Measurements from ENCODE around the gene CSMD2. TPM values are rescaled to one million over a fixed set of nuclear protein-coding genes. Genes with fewer than 3 reads are reported as not detected.

The CSMD2 gene
- polyA plus RNA-seq, 1 of the 3 experiments (the other 2 are of a cell fraction): not detected

DNA sequence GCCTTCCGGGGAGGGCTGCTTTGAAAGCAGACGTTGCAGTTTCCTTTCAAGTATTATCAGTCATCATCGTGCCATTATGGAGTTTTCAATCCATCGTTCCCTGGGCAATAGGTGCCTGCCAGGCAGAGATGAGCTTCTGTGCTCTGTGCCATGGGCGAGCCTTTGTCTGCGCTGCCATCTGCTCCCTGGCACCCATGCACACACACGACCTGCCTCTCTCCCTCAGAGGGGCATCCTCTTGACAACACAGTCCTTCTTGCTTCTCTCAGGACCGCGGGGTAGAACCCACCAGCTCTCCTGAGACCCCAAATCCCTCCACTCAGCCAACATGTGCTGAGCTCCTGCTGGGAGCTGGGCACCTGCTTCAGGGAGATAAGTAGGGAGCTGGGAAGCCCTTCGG is 151.9 kb downstream of the CSMD2 start (continued):
- TF ChIP-seq ZBTB33 (IDR thresholded peaks at IDR 0.05; ENCODE audit: borderline replicate concordance, low read depth) (no peak), MXI1 (IDR thresholded peaks at IDR 0.05; ENCODE audit: low read depth, low read length) (no peak), EP300 (IDR thresholded peaks at IDR 0.05; ENCODE audit: borderline replicate concordance in 1 of 2, low read depth in 1 of 2, low read length in 1 of 2) (no peak), ELF1 (IDR thresholded peaks at IDR 0.05) (no peak)

DNA sequence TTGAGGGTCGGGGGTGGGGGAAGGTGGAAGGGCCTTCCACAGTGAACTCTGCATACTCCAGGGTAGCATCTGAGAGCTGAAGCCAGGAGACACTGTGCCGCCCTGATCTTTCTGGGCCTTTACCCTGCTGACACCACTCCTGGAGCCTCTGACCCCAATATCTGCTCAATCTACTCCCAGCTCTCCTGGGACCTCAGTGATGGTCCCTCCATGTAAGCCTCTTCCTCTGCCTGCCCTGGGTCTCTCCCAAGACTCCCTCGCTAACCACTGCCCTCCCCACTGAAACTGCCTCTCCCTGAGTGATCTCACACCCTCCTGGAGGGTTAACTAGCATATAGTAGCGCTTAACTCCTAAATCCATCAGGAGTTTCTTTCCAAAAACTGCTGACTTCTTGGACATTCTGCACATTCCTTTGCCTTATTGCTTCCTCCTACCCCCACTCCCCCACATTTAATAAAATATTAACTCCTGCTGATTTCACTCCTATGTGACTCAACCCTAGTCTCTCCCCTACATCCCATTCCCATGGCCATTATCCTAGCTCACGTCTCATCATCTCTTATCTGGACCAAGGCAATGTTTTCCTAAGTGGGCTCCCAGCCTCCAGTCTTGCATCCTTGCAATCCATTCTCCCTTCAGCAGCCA is 155.6 kb downstream of the CSMD2 start:
- DNase-seq: no peak
- Histone ChIP-seq H3K27me3 (ENCODE audit: insufficient read depth) (no peaks in the 10 kb centered on the region), H3K9me3 (no peaks in the 10 kb centered on the region), H3K4me2 (no peak overlapping the region), H3K36me3 (replicated peaks in 1 of 2; ENCODE audit: control insufficient read depth in 1 of 2, insufficient read depth in 2 of 2, low read length in 1 of 2) (no peaks in the 10 kb centered on the region), H3K9me2 (no peaks in the 10 kb centered on the region), H3K4me1 (ENCODE audit: control insufficient read depth in 1 of 2, insufficient read depth in 2 of 2, low read depth in 1 of 2, low read length in 1 of 2) (peaks cover 0 to 3% of the 10 kb centered on the region in 2 experiments; a peak in 1 of 4 replicates), H3K9ac (no peak overlapping the region), H3K27ac (ENCODE audit: low read depth in 2 of 2, low read length in 1 of 2) (no peak overlapping the region), H3K4me3 (ENCODE audit: low read depth in 2 of 2, low read length in 1 of 2) (no peak overlapping the region), H3K79me2 (ENCODE audit: insufficient read depth) (no peaks in the 10 kb centered on the region), H4K20me1 (ENCODE audit: insufficient read depth) (no peaks in the 10 kb centered on the region), H3F3A (replicated peaks; ENCODE audit: insufficient read depth) (no peaks in the 10 kb centered on the region), H2AFZ (ENCODE audit: low read depth) (no peak overlapping the region)
- ChIA-PET CTCF (interaction anchor here (0.9 kb wide), 1 partner anchor 14 kb away, joined by 4 read pairs; no protein-coding TSS in a partner anchor), POLR2A (no interaction called here)
- TF ChIP-seq MXI1 (IDR thresholded peaks at IDR 0.05; ENCODE audit: low read depth, low read length) (no peak), TEAD4 (IDR thresholded peaks at IDR 0.05; ENCODE audit: borderline replicate concordance, insufficient read depth) (no peak), ZBTB33 (IDR thresholded peaks at IDR 0.05; ENCODE audit: borderline replicate concordance, low read depth) (no peak), PBX3 (IDR thresholded peaks at IDR 0.05) (no peak), TCF12 (IDR thresholded peaks at IDR 0.05) (no peak), CTCF (IDR thresholded peaks at IDR 0.05) (no peak)
- 22% methylated on average over 5 of the region's 5 CpGs for WGBS (ENCODE audit: low lambda C conversion rate)
